ENCODE measurements around the gene SYCP2. TPM values are rescaled to one million over a fixed set of nuclear protein-coding genes. Genes with fewer than 3 reads are reported as not detected.
"Not testable (repeated sequence)": the region's sequence is repeated elsewhere in the genome, so short reads cannot be mapped to it uniquely, and the experiment has no call there.

Gene SYCP2
- total RNA-seq, 1 donor from 2014 or later: 3.2 TPM

- DNase-seq (ENCODE audit: low spot score): no peak
These were observed 31.0 kb downstream of the SYCP2 start for GRCh38 chr20:59902470-59902869.

GRCh38 chr20:59895908-59896307 is 37.5 kb downstream of the SYCP2 start:
- no peak for DNase-seq (ENCODE audit: low spot score)

- no peak for DNase-seq (ENCODE audit: low spot score)
These were observed 41.9 kb downstream of the SYCP2 start for GRCh38 chr20:59891581-59891980.

GRCh38 chr20:59890035-59890434 is 43.4 kb downstream of the SYCP2 start:
- DNase-seq (ENCODE audit: low spot score): not testable (repeated sequence)

- no peak for DNase-seq (ENCODE audit: low spot score)
These were observed 45.4 kb downstream of the SYCP2 start for GRCh38 chr20:59888050-59888449.

GRCh38 chr20:59884494-59884893 is 48.9 kb downstream of the SYCP2 start:
- DNase-seq (ENCODE audit: low spot score): no peak

- DNase-seq (ENCODE audit: low spot score): no peak
These were observed 53.2 kb downstream of the SYCP2 start for GRCh38 chr20:59880198-59880597.

GRCh38 chr20:59873409-59873808 is 60.0 kb downstream of the SYCP2 start:
- DNase-seq (ENCODE audit: low spot score): no peak

GRCh38 chr20:59871096-59871495 is 62.3 kb downstream of the SYCP2 start:
- no peak for DNase-seq (ENCODE audit: low spot score)

- no peak for DNase-seq (ENCODE audit: low spot score)
These were observed 67.1 kb downstream of the SYCP2 start for GRCh38 chr20:59866338-59866737.

GRCh38 chr20:59864726-59865125 is 68.7 kb downstream of the SYCP2 start:
- DNase-seq (ENCODE audit: low spot score): no peak

- no peak for DNase-seq (ENCODE audit: low spot score)
These were observed 70.4 kb downstream of the SYCP2 start for GRCh38 chr20:59863058-59863457.

- DNase-seq (ENCODE audit: low spot score): no peak
These were observed 72.0 kb downstream of the SYCP2 start for GRCh38 chr20:59861401-59861800.

- DNase-seq (ENCODE audit: low spot score): no peak
These were observed 75.0 kb downstream of the SYCP2 start for GRCh38 chr20:59858425-59858824.

GRCh38 chr20:59857966-59858365 is 75.5 kb downstream of the SYCP2 start:
- DNase-seq (ENCODE audit: low spot score): no peak

GRCh38 chr20:59856941-59857340 is 76.5 kb downstream of the SYCP2 start:
- DNase-seq (ENCODE audit: low spot score): not testable (repeated sequence)

GRCh38 chr20:59856526-59856925 is 76.9 kb downstream of the SYCP2 start:
- not testable (repeated sequence) for DNase-seq (ENCODE audit: low spot score)

- no peak for DNase-seq (ENCODE audit: low spot score)
These were observed 83.3 kb downstream of the SYCP2 start for GRCh38 chr20:59850018-59850641.

GRCh38 chr20:59848182-59848581 is 85.3 kb downstream of the SYCP2 start:
- DNase-seq (ENCODE audit: low spot score): no peak

GRCh38 chr20:59845472-59845871 is 88.0 kb downstream of the SYCP2 start:
- no peak for DNase-seq (ENCODE audit: low spot score)

- no peak for DNase-seq (ENCODE audit: low spot score)
These were observed 94.0 kb downstream of the SYCP2 start for GRCh38 chr20:59839400-59839799.

GRCh38 chr20:59837623-59838394 is 95.6 kb downstream of the SYCP2 start:
- no peak for DNase-seq (ENCODE audit: low spot score)

GRCh38 chr20:59836767-59837166 is 96.7 kb downstream of the SYCP2 start:
- DNase-seq (ENCODE audit: low spot score): no peak
